NCI-H187 (cell line): ENCODE data around the gene ZFP92.
"Not testable (repeated sequence)": the region's sequence is repeated elsewhere in the genome, so short reads cannot be mapped to it uniquely, and the experiment has no call there.

Experiments used
- DNase-seq, 2 experiments: peaks; one replicate each; lab custom pipeline; 2025; lab: John Stamatoyannopoulos, UW

Gene ZFP92

DNA sequence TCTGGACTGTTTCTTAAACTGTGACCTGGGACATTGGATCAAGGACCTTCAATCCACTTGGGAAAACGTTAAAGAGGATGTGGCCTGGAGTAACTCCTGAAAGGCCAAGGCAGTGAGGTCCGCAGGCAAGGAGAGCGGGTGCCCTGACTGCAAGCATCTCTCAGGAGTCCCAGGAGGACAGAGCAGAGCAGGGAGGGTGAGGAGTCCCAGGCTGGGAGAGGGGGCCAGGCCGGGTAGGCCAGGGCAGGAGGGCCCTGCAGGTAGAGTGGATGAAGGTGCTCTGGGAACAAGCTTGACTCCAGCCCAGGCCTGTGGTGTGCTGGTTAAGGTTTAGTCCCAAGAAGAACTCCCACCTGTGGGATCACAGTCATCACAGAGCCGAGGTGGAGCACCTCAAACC lies 23.9 kb upstream of the ZFP92 start:
- no peak for DNase-seq

- no peak for DNase-seq
Measured at GRCh38 chrX:153387987-153388721, 23.1 kb upstream of the ZFP92 start.

- no peak for DNase-seq
Measured at GRCh38 chrX:153388722-153389459, 22.4 kb upstream of the ZFP92 start.

DNA sequence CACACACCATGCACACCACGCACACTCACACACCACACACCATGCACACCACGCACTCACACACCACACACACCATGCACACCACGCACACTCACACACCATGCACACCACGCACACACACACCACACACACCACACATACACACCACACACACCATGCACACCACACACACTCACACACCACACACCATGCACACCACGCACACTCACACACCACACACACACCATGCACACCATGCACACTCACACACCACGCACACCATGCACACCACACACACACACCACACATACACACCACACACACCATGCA lies 21.9 kb upstream of the ZFP92 start:
- not testable (repeated sequence) for DNase-seq

- no peak for DNase-seq
Measured at GRCh38 chrX:153392642-153393321, 18.5 kb upstream of the ZFP92 start.

DNA sequence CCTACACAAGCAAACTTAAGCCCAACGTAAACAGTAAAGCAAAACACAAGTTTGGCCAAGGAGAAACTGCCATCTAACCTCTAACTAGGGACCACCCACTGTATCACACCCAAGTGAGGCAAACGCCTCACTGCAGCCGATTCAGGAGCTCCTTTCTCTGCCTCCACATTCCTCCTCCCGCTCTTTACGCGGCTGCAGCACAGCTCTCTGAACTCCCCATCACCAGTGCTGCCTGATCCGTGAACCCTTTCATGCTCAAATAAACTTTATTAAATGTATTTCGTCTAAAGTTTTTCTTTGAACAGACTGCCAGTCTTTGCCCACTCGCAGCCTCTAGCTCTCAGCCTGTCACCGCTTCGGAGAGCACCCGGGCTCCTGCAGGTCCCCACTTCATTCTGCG lies 16.7 kb upstream of the ZFP92 start:
- no peak for DNase-seq

DNA sequence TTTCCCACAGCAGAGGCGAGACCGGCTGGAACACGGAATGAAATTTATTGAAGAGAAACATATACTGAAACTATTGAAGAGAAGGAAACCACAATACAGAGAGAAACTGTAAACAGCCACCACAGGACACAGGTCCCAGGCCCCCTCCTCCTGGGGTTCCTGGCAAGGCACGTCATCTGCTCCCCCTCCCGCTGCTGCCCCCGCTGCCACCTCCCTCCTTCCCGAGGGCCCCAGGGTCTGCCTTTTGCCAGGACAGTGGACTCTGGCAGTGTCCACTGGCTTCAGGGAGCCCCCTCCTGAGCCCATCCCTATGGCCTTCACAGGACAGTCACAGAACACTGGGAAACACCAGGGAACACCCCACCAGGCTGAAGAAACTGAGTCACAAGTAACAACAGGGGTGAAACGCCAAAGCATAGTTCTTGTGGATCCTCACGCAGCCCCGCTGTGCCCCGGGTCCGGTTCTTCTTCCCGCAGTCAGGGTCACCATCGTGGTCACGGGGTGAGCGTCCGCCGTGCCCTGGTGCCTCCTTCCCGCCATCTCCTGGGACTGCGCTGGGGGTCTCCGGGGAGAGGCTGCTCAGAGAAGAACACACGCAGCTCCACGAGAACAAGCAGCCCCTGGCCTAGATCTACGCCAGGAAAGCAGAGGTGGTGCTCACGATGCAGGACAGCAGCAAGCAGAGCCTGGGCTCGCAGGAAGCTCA lies 15.5 kb upstream of the ZFP92 start:
- DNase-seq = no peak

DNA sequence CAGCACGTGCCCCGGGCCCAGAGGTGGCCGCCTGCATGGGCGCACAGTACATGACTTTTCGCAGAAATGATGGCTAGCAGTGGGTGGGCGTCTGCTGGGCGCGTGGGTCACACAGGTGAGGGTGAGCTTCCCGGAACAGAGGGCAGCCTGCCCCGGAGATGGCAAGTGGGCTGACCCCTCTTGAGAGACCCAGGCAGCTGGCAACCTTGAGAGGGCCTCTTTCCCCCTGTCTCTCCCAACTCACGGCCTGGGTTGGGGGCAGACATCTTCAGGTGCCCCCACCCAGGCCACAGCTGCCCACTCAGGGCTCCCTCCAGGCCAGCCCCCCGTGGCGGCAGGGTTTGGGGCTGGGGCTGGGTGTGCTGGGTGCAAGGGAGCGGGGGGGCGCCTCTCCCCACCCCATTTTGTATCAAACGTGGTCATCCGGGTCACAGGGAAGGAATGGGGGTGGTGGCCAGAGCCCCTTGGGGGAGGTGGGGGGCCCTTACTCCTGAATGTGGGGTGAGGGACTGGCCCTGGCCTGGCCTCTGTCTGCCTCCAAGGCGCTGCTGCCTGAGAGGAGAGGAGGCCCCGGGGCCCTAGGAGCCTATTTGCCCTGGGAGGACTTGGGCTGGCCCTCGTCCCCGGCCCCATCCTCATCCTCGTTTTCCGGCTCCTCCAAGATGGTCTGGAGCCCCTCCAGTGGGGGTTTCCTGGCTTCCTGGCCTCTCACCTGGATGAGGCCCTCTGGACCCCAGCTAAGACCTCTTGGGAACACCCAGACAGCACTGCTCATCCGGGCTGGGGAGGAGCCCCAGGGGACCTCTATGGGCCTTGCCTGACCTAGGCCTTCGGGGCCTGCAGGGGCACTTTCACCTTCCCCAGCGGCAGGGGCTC lies 14.7 kb upstream of the ZFP92 start:
- DNase-seq = no peak

DNA sequence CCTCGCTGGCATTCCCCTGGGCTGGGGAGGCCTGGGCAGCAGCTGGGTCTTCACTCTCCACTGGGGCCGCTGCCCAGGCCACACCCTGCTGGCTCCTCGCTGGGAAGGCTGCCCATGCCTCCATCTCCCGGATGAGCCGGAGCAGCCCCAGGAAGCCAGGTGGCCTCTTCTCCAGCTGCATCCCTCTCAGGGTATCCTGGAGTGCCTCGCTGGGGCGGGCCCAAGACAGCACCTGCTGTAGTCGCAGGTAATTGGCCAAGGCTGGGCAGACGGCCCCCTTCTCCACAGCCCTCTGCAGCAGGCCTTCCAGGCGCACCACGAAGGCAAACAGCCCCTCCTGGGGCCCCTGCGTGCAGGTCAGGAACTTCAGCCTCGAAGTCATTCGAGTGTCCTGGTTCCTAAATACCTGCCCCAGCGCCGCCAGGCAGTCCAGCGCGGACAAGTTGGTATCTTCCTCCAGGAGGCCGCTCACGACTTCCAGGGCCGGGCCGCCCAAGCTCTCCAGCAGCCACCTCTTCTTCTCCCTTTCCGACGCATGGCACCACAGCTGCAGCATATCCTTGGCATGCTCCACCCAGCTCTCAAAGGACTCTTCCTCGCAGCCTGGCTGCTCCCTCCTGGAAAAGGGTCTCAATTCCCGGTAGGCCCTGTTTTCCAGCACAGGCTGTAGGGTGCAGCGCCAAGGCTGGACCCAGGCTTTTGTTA lies 13.9 kb upstream of the ZFP92 start:
- peak; percentile 60 to 86 for DNase-seq

GRCh38 chrX:153398275-153398960 lies 12.9 kb upstream of the ZFP92 start:
- no peak for DNase-seq

DNA sequence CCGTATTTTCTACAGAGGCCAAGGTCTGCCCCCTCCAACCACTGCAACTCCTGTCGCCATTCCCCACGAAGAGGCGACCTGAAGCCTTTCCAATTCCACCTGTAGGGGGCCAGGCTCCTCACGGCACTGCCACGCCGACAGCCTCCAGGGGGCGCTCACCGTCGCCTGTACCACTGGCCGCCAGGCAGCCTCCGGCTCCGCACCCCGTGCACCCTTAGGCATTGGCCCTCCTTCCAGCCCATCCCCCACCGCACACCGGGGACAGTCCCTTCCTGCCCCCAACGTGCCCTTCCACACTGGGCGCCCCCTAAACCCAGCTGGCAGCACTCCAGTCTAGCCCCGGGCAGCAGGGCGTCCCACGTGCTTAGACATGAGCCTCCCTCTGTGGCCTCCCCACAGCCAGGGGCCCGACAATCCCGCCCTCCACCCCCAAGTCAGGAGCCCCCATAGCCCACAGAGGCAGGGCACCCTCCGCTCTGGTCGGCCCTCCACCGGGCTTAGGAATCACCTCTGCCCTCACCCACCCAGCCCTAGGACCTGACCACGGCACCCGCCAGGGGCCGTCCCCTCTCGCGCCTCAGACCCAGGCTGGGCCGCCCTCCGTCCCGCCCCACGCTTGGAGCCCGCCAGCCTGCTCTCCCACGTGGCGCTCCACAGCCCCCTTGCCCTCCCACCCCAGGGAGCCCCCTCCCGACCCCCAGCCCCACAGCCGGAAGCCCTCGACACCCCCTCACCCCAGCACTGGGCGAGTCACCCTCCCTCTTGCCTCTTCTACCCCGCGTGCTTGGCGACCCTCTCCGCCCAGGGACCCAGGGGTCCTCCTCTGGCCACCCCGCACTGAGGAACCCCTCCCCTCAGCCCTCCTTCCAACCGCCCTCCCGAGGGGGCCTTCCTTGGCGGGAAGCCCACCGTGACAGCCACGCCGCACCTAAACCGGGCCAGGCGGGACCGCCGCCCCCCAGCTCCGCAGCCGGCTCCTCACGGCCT lies 10.8 kb upstream of the ZFP92 start:
- no peak for DNase-seq

DNA sequence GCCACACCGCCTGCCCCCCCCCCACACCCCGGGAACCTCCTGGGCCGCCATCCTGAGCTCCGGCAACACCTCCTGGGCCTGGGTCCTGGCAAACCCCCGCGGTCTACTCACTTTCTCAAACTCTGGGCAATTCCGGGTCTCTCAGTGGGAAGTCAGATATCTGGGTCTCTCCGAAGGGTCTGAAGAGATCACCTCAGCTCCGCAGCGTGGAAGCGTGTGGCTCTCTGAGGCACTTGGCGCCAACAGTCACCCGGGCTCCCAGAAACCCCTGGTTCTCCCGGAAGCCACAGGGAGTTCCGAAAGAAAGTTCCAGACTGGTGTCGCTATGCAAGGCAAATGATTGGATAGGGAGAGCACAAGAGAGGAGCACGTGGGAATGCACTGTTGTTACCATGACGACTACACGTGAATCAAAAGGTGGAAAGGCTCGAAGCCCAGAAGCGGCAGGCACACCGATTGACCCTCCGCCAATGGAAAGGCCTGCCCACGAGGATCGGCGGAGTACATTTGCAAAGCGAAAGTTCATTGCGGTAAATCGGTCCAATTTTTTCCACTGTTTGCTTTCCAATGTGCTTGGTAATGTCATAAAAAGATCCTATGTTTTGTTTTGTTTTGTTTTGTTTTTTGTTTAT lies 10.0 kb upstream of the ZFP92 start, which contains the start of gene PNMA6E:
PNMA6E (minus strand) TSS at position 218 of the 632 bp plus-strand sequence. CDS start 2,501 bp downstream, outside the sequence.
- no peak for DNase-seq

- not testable (repeated sequence) for DNase-seq
Measured at GRCh38 chrX:153404333-153404732, 6.9 kb upstream of the ZFP92 start.

DNA sequence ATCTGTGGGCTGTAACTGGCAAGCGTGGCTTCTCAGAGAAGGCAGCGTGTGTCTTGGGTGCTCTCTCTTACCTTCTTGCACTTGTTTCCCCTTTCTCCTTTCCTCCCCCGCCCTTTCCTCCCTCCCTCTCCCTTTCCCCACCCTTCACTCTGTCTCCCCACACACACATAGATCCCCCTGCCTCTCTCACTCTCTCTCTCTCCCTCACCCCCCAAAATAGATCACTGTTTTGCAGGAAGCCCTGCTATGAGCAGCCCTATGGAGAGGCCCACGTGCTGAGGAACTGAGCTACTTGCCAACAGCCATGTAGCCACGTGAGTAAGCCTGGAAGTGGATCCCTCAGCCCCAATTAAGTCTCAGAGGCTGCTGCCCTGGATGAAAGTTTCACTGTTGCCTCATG lies 5.8 kb upstream of the ZFP92 start:
- DNase-seq = no peak

GRCh38 chrX:153406011-153406410 lies 5.3 kb upstream of the ZFP92 start:
- no peak for DNase-seq

DNA sequence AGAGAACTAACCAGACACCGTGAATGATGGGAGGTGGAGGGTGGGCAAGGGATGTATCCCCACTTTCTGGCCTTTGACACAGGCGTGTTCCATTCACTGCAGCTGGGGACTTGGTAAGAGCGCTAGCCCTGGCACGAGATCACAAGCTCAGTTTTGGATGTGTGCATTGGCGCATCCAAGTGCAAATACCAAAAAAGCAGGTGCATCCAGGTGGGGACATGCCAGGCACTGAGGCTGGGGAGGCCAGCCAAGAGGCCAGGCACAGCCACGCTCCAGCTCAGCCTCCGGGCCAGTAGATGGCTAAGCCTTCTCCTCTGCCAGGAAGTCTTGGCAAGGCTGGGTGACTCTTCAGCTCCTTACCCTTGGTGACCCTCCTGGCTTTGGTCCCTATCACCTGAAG lies 4.4 kb upstream of the ZFP92 start:
- DNase-seq = no peak

- DNase-seq = no peak
Measured at GRCh38 chrX:153407736-153408135, 3.5 kb upstream of the ZFP92 start.

GRCh38 chrX:153408221-153408721 lies 3.0 kb upstream of the ZFP92 start:
- no peak for DNase-seq
